ENCODE data around the gene LENG8.
A peak's percentile ranks its signal among the peaks of the same experiment; 100 is the strongest.

- TF ChIP-seq EZH2 (IDR thresholded peaks at IDR 0.05; ENCODE audit: low read depth, unreplicated experiment) (no peak), CTCF (conservative IDR thresholded peaks at IDR 0.05; ENCODE audit: low read depth in 2 of 2) (peak in 1 of 2 experiments; percentile 56; a peak in 2 of 4 replicates)
These were observed 33.6 kb upstream of the LENG8 start, which contains the start of gene TTYH1 for GRCh38 chr19:54415208-54415900.

Data from GM23338 (cell line).